GM19324 (cell line): Measurements from ENCODE around the gene CTU2.
"Not testable (repeated sequence)": the region's sequence is repeated elsewhere in the genome, so short reads cannot be mapped to it uniquely, and the experiment has no call there.

Experiments
- ATAC-seq: cut with Tn5 transposase; IDR thresholded peaks from one replicate; pipeline ENCODE4 v1.9.1; 2021; ENCODE audit warnings: mild to moderate bottlenecking, moderate library complexity; ENCODE audit not compliant: unreplicated experiment, low FRiP score

The CTU2 gene

DNA sequence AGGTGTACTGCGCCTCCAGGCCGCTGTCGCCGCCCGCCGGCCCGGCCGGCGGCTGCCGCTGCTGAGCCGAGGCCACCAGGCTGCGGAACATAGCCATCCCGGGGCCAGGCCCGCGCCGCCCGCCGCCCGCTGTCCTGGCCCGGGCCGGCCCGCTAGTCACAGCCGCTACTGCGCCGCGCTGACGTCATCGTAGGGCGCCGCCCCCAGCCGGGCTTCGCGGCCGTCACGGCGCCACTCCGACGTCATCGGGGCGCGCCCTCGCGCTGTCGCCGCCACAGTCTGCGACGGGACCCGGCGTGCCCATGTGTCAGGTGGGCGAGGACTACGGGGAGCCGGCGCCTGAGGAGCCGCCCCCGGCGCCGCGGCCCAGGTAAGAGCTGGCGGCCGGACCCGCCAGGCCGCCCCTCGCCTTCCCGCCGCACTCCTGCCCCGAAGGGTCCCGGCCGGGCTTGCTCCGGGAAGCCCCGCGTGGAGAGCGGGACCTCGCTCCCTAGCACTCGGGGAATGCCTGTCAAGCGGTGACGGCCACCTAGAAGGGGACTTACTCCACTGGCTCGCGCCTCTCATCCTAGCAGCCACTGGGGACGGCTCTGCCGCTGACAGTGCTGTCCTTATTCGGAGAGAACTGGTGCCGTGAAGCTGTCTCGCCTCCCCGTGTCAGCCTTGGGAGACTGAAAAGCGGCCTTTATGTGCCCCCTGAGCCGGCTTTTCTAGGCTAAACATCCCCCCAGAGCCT, at the start of gene CTU2, which contains the start of gene RNF166:
CTU2 (plus strand) TSS at position 275 of the 736 bp plus-strand sequence; CDS start at position 303, 28 bp downstream.
RNF166 (minus strand) TSS at position 180 of the 736 bp plus-strand sequence; CDS start at position 97, 83 bp downstream.
- peak; percentile 81 for ATAC-seq

DNA sequence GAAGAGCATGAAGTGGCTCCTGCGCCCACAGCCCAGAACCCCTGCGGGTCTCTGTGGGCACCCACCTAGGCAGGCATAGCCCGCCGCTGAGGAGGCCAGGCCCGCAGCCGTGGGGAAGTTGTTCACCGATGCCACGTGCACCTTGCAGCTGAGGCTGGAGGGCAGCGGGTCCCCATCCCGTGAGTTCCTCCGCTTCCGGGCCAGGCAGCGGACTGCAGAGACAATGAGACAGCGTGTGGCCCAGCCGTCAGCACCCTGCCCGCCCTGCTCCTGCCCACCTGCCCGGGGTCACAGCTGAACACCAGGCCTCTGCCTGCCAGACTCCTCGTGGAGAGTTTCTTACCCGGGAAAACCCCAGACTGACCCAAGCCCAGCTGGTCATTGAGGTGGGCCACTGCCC, 48.9 kb upstream of the CTU2 start:
- ATAC-seq, result no peak

DNA sequence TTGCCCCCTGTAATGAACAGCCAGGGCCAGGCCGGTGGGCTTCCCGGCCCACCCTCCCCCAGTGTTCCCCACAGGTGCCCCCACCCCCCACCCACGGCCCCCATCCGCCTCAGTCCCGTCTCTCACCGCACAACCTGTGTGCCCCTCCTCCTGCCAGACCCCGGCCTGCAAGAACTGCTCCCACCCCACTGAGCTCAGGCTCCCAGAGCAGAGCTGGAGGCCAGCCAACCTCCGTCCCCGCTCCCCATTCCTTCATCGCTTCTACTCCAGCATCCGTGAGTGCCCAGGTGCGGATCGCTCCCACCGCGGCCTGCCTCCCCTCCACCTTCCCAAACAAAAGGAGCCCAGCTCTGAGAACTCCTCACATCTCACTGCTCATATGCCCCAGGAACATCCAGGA, 47.6 kb upstream of the CTU2 start:
- ATAC-seq, result no peak

DNA sequence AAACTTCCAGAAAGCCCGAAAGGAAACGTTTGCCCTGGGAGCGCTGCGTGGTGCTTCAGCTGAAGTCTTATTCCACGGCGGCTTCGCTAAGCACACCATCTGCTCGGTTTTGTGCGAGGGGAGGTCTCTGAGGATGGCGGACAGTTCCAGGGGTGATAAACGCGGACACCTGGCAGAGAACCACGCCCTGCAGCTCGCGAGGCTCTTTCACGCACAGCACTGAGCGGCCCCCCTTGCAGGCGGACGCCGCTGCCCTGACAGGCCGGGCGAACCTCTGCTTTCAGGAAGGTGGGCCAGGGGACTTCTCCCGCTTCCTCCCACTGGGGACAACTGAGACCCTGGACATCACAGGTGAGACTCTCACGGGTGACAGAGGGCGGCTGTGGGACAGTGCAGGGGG, 47.1 kb upstream of the CTU2 start:
- ATAC-seq, result no peak

DNA sequence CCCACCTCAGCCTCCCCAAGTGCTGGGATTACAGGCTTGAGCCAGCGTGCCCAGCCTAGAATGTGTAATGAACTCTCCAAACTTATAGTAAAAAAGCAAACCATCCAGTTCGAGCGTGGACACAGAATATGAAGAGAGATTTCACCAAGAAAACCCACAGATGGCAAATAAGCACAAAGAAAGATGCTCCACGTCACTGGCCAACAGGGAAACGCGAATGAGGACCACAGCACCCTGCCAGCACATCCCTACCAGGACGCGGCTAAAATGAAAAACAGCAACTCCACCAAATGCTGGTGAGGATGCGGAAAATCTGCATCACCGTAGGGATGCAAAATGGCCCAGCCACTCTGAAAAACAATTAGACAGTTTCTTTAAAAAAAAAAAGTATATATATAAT, 44.8 kb upstream of the CTU2 start:
- no peak for ATAC-seq

DNA sequence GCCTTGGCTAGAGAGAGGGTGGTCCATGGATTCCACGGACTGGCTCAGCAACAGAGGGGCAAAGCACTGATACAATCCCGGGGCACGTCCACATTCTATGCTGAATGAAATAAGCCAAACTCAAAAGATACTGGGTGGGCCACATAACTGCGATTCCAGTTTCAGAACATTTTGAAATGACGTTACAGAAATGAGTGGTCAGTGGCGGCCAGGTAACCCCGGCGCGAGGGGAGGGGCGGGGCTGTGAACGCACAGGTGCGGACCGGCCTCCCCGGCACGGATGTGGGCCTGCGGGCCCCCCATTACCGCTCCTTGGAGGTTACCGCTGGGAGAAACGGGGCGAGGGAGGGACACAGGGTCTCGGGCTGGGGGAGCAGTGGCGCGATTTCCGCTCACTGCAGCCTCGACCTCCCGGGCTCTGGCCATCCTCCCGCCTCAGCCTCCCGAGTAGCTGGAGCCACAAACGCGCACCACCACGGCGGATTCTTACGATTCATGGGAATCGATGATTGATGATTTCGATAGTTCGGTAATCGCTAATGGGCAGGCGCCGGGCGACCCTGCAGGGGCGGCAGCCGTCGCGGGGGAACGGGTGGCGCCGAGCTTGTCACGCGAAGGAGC, 44.0 kb upstream of the CTU2 start:
- ATAC-seq, result no peak

DNA sequence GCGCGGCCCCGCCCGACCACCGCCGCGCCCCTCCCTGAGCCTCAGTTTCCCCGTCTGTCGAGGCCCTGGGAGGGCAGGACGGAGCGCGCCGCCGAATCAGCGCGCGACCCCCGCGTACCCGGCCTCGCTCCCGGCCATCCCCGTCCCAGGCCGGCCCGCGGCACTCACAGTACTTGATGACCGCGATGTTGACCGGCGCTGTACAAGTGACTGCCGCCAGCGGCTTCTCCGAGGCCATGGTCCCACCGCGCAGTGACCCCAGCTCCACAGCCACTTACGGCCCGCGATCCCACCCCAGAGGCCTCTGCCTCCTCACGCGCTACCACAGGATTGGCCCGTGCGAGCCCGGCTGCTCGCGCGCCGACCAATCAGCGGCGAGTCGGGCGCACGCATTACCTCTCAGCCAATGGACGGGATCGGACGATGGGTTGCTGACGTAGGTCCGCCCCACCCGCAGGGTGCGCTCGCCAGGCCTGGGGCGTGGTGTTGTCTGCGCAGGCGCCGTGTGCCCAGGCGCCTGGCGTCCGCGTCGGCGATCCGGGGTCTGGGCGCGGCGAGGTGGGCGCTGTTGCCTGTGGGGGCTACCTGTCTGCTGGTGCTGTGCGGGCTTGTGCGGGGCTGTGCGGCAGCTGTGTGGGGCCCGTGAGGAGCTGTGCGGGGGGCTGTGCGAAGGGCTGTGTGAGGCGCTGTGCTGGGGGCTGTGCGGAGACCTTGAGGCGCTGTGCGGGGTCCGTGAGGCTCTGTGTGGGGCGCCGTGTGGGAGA, 43.3 kb upstream of the CTU2 start, which contains the start of gene MVD:
MVD (minus strand) TSS at position 249 of the 764 bp plus-strand sequence; CDS start at position 238, 11 bp downstream.
- peak; percentile 98 for ATAC-seq

DNA sequence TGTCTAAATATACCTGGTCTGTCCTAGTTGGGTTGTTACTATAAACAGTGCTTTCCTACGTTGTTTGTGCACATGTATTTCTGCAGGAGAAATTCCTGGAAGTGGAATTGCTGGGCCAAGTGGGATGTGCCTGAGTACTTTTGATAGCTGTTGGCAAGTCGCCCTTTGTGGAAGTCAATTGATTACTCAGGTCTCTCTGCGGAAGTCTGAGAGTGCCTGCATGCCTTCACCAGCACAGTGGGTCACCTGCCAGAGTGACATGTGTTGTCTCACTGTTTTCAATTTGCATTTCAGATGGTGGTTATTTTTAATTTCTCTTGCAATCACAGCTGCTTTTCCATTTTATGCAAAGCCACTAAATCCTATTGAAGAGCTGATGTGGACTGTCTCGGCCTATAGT, 41.2 kb upstream of the CTU2 start:
- no peak for ATAC-seq

DNA sequence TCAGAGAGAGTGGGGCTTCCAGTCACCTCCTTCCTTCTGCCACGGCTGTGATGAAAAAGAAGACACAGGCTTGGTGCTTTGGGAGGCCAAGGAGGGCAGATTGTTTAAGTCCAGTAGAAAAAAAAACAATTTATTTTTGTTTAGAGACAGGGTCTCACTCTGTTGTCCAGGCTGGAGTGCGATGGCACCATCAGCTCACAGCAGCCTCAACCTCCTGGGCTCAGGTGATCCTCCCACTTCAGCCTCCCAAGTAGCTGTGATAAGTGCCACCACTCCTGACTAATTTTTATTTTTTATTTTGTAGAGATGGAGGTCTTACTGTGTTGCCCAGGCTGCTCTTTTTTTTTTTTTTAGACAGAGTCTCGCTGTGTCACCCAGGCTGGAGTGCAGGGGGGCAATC, 40.7 kb upstream of the CTU2 start:
- no peak for ATAC-seq

DNA sequence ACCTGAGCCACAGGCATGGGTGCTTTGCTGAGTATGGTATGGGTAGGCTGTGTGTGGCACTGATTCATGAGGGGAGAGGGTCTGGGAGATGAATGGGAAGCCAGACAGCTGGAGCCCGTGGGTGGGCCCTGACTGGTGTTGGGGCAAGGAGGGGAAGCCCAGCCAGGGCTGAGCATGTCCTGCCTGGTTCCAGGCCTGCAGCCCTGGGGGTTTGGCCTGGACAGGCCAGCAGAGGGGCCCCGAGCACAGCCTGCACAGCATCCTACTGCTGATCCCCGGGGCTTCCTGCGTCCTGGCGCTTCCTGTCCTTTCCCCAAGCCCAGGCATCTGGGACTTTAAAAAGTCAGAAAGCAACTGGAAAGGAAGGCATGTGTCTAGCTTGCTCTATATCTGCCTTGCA, 38.8 kb upstream of the CTU2 start:
- no peak for ATAC-seq

DNA sequence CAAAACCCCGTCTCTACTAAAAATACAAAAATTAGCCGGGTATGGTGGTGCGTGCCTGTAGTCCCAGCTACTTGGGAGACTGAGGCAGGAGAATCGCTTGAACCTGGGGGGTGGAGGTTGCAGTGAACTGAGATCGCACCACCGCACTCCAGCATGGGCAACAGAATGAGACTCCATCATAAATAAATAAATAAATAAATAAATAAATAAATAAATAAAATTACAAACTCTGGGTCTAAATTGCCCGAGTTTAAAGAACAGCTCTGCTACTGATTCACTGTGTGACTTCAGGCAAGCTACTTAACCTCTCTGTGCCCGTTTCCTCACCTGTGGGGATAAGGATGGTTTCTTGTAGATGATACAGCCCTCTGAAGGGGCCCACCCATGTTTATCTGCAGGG, 36.8 kb upstream of the CTU2 start:
- not testable (repeated sequence) for ATAC-seq

DNA sequence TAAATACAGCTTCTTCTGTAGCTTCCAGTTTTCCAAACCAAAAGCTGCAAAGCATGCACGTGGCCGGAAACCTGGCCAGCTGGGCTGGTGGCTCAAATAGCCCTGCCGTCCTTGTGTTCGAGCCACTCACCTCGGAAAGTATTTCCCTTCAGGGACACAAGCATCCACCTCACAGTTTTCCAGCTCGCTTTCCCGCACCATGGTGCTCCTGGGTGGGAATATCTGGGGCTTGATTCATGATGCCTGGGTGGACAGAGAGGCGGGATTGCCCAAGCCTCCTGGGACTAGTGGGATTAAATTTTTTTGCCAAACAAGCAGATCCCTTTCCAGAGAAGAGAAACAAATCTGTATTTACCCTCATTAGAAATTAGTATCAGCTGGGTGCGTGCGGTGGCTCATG, 36.3 kb upstream of the CTU2 start:
- ATAC-seq, result no peak

DNA sequence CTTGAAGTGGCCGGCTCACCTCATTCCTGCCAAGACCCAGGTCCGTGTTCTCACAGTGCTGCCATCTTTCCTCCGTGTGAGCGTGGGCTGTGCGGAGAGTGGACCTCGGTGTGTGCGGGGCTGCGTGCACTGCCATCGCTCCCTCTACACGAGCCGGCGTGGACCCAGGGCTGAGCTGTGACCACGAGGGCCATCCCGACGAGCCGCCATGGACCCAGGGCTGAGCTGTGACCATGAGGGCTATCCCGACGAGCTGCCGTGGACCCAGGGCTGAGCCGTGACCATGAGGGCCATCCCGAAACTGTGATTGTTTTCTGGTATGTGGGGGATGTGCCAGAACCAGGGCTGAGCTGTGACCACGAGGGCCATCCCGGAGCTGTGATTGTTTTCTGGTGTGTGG, 34.5 kb upstream of the CTU2 start:
- no peak for ATAC-seq

DNA sequence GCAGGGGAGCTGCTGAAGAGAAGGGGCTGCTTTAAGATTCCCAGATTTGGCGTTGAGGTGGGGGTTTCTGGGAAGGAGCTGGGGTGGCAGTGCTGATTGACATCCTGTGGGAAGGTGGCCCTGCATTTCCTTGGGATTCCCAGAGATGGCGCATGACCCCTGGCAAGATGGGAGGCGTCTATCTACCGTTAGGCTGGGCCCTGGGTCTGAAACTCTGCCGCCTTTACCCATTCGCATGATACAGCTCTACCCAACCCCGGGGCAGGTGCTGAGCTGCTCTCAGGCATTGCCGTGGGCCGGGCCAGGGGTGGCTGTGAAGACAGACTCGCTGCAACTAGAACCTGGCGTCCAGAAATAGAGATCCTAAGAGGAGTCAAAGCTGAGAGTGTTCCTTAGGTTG, 33.5 kb upstream of the CTU2 start:
- ATAC-seq, result no peak

DNA sequence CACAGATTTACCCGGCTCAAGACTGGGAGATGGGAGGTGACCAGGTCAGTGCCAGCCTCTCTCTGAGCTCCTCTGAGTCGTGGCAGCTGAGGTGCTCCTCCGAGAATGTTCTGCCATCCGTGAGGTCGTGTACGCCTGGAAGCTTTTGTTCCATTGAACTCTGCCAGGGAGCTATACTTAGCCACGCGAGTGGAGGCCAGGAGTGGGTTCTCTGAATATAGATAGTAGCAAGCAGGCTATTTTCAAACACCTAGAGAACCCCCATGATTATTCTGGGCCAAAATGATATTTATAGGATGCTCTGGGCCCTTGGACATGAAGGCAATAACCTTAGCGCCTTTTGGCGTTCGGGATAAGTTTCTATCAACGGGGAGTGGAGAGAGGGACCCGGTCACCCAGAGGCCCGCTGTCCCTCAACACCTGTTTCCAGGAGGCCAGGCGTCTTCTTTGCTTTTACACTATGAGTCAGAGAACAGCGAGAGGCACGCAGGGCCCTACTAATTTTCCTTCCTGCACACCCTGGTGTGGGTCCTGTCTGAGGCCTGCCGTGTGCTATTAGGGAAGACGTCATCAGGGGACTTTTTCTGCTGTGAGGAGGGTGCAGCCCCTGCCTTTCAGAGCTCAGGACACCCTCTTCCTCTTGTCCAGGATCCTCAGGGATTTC, 32.5 kb upstream of the CTU2 start:
- ATAC-seq, result no peak

DNA sequence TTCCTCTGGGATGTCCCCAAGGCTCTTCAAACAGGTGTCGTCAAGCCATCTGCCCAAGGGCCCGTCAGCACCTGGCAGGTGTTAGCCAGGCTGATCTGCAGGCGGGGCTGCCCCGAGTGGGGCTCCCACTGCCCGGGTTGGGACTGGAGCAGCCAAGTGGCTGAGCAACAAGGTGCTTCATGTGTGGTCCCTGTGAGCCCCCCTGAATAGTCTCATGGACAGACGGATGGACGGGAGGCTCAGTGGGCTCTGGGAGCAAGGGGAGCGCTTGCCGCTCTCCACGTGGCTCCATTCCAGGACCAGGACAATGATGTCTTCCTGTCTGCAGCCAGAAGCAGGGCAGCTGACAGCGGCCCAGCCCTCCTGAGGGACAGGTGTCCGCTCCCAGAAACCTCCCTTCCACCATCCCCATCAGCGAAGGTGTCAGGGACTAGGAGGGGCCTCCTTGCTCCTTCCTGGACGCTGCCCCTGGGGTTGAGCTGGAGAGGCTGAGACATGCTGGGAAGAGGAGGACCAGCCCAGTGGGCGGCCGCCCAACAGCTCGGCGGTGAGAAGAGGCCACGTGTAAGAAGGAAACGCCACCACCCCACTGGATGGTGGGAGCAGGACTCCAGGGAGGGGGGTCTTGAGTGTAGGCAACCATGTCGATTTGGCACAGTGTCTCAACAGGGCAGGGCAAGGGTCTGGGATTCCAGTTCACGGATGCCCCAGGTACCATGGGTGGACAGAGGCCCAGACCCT, 29.6 kb upstream of the CTU2 start:
- ATAC-seq, result no peak

DNA sequence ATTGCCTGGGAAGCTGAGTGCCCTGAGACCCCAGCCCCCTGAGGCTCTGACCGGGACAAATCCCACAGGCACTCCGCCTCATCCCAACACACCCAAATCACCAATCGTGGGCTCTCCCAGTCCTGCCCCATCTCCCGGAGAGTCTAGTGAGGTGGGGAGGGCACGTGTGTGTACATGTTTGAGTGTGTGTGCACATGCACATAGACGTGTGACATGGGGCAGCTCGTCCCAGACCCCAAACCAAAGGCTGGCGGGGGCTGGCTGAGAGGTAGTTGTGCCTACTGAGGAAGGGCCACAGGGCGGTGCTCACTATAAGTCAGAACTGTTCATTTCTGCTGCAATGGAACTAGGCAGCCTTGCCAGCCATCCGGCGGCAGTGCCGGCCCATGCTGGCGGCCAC, 28.6 kb upstream of the CTU2 start:
- ATAC-seq, result no peak

DNA sequence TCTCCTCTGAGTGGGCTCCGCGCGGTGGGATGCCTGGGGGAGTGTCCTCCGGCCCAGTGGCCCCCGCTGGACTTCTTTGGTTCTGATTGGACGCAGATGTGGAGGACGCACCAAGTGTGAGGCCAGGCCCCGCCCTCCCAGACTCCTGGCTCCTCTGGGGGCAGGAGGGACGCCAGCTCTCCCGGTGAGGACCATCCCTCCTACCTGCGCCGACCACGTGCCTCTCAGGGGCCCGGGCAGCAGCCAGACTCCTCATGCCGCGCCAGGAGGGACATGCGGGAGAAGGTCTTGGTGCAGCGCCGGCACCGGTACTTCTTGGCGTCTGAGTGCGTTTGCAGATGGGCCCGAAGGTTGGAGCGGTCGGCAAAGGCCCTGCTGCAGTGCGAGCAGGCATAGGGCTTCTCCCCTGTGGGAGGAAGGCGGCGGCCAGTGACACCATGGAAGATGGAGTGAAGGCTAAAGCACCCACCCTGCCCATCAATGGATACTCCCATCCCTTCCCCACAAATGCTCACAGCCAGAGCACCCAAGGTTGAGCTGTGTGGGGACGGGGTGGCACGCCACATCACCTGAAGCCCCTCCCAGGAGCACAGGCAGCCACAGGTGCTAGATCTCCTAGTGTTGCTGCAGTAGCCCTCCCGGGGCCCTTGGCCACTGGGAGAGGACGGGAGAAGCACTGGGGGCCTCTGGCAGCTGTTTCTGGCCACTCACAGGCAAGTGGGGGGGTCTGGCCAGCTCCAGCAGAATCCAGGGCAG, 27.9 kb upstream of the CTU2 start:
- no peak for ATAC-seq

DNA sequence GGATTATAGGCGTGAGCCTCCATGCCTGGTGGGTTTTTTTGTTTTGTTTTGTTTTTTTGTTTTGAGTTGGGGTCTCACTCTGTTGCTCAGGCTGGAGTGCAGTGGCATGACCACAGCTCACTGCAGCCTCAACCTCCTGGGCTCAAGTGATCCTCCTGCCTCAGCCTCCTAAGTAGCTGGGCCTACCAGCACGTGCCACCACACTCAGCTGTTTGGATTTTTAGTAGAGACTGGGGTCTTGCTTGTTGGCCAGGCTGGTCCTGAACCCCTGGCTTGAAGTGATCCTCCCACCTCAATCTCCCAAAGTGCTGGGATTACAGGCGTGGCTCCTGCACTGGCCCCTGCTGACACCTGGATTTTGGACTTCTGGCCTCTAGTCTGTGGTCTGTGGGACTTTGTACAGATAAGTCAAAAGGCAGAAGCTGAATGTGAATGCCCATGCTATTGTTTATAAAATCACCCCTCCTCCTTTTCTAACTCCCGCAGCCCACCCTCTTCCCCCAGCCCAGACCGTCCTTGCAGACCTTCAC, 25.7 kb upstream of the CTU2 start:
- no peak for ATAC-seq
